HG02973 (cell line): ENCODE data around the gene ARL13A.
A peak's percentile ranks its signal among the peaks of the same experiment; 100 is the strongest.
"Not testable (repeated sequence)": the region's sequence is repeated elsewhere in the genome, so short reads cannot be mapped to it uniquely, and the experiment has no call there.

Source experiments
- ATAC-seq: cut with Tn5 transposase; IDR thresholded peaks from one replicate; pipeline ENCODE4 v1.9.1; 2021; ENCODE audit warnings: moderate library complexity; ENCODE audit not compliant: unreplicated experiment

Gene ARL13A

GRCh38 chrX:100969408-100969807 lies at the start of gene ARL13A:
TSS of gene ARL13A (plus strand) at chrX:100969708. CDS start at chrX:100973690, 3,982 bp downstream.
- ATAC-seq = no peak

DNA sequence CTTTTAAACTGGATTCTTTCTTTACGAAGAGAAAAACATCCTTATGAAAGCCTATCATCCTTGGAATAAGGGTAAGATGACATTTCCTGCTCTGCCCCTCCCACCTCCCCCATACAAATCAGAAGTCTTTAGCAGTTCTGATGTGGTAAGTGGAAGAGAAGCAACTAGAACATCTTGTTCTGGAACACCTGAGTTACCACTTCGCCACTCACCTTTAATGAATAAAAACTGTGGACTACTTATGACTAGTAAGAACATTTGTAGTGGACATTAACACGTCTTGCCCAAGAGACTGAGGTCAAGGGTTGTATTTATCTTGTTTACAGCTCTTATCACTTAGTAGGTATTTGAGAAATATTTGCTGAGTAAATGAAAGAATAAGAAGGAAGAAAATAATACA lies 45.1 kb upstream of the ARL13A start:
- ATAC-seq = no peak

GRCh38 chrX:100926453-100926852 lies 43.1 kb upstream of the ARL13A start:
- ATAC-seq = no peak

GRCh38 chrX:100928660-100929613 lies 40.6 kb upstream of the ARL13A start, which contains the start of gene XKRX:
TSS of gene XKRX (minus strand) at chrX:100928917. CDS start at chrX:100928304, 613 bp downstream.
- ATAC-seq = peak; percentile 59

GRCh38 chrX:100931218-100931924 lies 38.1 kb upstream of the ARL13A start:
- peak; percentile 85 for ATAC-seq

- ATAC-seq = peak; percentile 27
These were observed 37.6 kb upstream of the ARL13A start for GRCh38 chrX:100931925-100932285.

GRCh38 chrX:100935767-100936166 lies 33.7 kb upstream of the ARL13A start:
- no peak for ATAC-seq

DNA sequence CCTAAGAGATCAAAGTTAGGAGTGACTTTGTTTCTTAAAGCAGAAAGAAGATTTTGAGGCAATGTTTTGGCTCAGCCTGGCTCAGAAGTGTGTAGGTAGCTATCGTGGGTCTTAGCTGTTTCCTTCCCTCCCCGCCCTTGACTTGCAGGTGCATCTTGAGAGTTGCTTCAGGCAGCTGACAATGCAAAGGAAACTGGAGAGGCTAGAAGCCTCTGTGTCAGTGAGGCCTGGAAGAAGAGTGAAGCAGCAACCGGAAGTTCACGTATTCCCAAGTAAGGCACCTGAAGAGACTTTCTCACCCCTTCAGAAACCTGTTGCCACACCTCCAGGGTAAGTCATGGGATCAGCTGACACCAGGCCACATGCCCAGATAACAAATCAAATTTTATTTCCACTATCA lies 30.2 kb upstream of the ARL13A start:
- ATAC-seq = no peak

DNA sequence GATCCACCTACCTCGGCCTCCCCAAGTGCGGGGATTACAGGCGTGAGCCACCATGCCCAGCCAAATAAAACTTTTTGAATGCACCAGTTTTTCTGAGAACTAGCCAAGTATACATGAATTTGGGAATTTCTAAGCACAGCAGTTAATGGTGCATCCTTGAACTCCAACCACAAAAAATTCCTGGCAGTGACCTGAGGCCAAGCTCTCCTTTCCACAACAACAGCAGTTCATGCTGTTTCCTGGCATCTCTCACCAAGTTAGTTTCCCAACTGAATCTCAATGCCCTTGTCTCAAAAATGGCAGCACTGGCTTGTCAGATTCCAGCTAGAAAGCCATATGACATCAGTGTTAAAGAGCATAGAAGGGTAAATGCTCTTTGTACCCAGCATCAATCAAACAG lies 24.9 kb upstream of the ARL13A start:
- no peak for ATAC-seq

DNA sequence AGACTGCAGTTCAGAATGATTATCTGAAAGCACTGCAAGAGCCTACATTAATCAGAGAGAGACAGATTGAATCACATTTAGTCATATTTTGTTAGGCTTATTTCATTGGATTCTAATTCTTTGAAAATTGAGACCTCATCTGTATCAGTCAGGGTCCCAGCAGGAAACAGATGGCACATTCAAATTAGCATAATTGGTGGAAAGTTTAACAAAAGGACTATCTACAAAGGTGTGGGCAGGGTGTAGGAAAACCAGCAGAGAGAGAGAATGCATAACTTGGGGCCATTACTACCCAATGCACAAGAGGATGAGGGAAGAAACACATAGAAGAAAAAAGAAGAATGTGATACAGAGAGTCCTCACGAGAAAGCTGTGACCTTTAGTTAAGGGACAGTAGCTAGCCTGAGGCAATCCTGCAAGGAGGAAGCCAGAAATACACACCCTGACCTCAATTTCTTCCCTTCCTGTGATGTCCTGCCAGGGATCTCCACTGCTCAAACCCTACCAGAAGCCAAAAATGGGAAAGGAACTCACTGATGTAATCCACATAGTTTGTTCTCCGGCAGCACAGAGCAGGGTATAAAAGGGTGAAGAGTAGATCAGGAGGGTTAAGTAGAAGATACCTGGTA lies 23.1 kb upstream of the ARL13A start:
- ATAC-seq = no peak

- no peak for ATAC-seq
These were observed 21.0 kb upstream of the ARL13A start for GRCh38 chrX:100948557-100948956.

- no peak for ATAC-seq
These were observed 6.7 kb upstream of the ARL13A start for GRCh38 chrX:100962811-100963210.

- no peak for ATAC-seq
These were observed 5.1 kb upstream of the ARL13A start for GRCh38 chrX:100964362-100964761.

GRCh38 chrX:100969936-100970335 lies 428 bp downstream of the ARL13A start:
- ATAC-seq = no peak

DNA sequence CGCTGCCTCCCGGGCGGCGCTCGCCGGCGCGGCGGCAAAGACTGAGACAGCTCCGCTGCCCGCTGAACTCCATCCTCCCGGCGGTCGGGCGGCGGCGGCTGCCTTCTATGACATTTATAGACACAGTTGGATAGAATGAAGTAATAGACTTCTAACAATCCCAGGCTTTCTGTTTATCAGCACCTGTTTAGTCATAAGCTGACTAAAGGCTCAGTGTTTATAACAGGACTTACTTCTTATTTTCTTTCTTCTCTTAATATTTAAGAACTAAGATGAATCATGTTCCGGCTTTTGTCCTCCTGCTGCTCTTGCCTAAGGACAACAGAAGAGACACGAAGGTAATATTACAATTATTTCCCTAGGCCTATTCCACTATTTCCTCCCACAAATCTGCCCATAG lies 3.9 kb downstream of the ARL13A start:
- no peak for ATAC-seq

- ATAC-seq = no peak
These were observed 5.7 kb downstream of the ARL13A start for GRCh38 chrX:100975212-100975611.

- ATAC-seq = no peak
These were observed 6.7 kb downstream of the ARL13A start for GRCh38 chrX:100976211-100976610.

DNA sequence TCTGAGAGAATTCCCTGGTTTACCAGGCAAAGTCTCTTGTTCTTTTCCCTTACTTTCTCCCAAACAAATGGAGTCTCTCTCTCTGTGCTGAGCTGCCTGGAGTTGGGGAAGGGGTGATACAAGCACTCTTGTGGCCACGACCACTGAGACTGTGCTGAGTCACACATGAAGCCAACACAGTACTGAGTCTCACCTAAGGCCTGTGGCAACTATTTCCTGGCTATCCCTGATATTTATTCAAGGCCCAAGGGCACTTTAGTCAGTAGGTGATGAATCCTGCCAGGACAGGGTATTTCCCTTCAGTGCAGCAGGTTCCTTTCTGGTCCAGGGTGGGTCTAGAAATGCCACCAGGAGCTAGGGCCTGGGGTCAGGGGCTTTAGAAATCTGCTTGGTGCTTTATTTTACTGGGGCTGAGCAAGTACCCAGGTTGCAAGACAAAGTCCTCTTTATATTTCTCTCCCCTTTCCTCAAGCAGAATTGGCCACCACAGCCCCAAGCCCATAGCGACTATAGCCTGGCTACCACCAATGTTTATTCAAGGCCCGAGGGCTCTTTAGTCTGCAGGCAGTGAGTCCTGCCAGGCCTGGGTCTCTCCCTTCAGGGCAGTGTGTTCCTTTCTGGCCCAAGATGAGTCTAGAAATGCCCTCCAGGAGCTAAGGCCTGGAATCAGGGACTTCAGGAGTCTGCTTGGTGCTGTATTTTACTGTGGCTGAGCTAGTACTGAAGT lies 10.5 kb downstream of the ARL13A start:
- ATAC-seq = no peak

DNA sequence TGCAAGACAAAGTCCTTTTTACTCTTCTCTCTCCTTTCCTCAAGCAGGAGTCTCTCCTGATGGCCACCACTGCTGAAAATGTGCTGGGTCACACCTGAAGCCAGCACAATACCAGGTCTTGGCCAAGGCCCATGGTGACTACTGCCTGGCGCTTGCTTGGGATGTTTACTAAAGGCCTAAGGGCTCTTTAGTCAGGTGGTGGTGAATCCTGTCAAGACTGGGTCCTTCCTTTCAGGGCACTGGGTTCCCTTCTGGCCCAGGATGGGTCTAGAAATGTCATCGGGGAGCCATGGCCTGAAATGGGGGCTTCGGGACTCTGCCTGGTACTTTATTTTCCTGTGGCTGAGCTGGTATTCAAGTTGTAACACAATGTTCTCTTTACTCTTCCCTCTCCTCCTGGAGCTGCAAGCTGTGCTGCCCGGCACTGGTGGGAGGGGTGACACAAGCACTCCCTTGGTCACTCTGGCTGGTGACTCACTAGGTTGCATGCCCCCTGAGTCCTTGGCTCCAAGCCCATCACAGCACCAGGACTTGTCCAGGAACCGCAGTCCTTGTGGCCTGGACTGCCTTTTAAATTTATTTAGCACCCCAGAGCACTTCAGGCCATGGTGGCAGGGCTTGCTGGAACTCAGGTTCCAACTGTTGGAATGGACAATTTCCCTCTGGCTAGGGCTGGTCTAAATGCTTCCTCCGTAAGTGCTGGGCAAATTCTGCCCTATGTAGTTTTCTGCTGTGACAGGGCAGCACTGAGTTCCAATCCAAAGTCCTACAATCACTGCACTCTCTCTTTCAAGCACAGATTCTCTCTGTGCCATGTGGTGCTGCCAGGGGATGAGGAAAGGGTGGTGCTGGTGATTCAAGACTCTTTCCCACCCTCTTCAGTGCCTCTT lies 11.3 kb downstream of the ARL13A start:
- ATAC-seq = no peak

GRCh38 chrX:100981498-100981845 lies 12.0 kb downstream of the ARL13A start:
- ATAC-seq = not testable (repeated sequence)
